H7 (cell line): ENCODE data around the gene GRK4. TPM values are rescaled to one million over a fixed set of nuclear protein-coding genes. Genes with fewer than 3 reads are reported as not detected.
"Not testable (repeated sequence)": the region's sequence is repeated elsewhere in the genome, so short reads cannot be mapped to it uniquely, and the experiment has no call there.

Source experiments
- DNase-seq: peaks from one replicate; pipeline ENCODE4 v3.0.0; 2012
- H3K27me3 ChIP-seq: 2 replicates; pipeline ENCODE4 v1.6.0; 2011; ENCODE audit warnings: mild to moderate bottlenecking, low read length; ENCODE audit not compliant: control insufficient read depth, insufficient read depth
- H3K36me3 ChIP-seq: replicated peaks from 2 replicates; pipeline ENCODE4 v1.5.1; 2011; ENCODE audit warnings: low read length; ENCODE audit not compliant: control insufficient read depth, insufficient read depth
- H3K4me3 ChIP-seq: 2 replicates; pipeline ENCODE4 v1.5.1; 2011; ENCODE audit warnings: low read depth, mild to moderate bottlenecking, control low read depth, low read length, moderate library complexity; ENCODE audit not compliant: insufficient read depth
- total RNA-seq: library from RNA; depleted of rRNA; stranded (reverse); fragments of >200 nt; shearing (Covaris generic); gene quantifications from 2 replicates; pipeline ENCODE4 v1.2.3, GENCODE V29; 2014

GRK4 gene
- total RNA-seq, 1 experiment from 2014 or later = 0.48 TPM

DNA sequence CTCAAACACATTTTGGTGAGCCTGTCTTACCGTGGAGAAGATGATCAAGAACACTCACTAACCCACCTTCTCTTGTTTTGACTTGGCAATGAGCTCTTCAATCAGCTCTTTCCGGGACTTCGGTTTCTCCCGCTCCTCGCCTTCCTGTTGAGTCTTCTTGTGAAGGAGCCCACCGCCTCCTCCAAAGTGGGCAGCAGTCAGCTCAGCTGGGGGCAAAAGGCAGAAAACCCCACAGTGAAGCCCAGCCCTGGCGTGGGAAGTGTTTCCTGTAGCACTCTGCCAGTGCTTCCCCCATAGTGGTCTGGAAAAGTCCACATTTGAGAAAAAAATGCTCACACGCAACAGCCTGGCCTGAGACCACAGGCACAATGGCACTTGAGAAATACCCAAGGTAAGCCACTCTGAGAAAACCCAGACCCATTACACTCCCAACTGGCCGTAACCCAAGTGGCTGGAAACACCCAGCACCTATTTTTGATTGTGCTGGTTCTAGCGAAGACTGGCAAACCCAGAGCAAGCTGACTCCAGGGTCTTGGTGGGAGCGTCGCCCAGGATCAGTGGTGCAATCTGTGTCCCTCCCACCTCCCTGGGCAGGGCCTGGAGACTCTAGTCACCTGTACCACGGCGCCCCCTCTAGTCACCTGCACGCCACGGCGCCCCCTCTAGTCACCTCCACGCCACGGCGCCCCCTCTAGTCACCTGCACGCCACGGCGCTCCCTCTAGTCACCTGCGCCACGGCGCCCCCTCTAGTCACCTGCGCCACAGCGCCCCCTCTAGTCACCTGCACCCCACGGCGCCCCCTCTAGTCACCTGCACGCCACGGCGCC is 8.8 kb upstream of the GRK4 start:
- H3K4me3 ChIP-seq = no peak overlapping the region
- peak; percentile 75 for DNase-seq
- peaks cover 48% of the 10 kb centered on the region for H3K36me3 ChIP-seq
- no peaks in the 10 kb centered on the region for H3K27me3 ChIP-seq

DNA sequence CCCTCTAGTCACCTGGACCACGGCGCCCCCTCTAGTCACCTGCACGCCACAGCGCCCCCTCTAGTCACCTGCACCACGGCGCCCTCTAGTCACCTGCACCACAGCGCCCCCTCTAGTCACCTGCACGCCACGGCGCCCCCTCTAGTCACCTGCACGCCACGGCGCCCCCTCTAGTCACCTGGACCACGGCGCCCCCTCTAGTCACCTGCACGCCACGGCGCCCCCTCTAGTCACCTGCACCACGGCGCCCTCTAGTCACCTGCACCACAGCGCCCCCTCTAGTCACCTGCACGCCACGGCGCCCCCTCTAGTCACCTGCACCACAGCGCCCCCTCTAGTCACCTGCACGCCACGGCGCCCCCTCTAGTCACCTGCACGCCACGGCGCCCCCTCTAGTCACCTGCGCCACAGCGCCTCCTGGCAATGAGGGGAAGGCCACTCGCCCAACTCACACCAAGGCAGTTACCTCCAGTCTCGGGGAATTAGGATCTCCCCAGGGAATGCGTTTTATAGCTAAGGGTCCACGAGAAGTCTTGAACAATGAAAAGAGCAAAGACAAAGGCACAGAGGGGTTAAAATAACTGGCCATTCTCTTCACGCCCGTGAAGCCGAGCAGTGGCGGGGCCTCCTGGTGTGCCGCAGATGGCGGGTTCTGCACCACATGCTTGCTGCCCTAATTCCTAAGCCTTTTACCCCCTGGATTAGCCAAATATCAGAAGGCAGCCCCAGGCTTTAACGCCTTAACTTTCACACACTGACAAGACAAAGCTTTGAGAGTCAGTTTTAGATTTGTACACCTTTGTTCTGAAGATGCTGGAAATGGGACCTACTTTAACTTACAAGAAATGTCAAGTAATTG is 8.0 kb upstream of the GRK4 start:
- not testable (repeated sequence) for H3K4me3 ChIP-seq, DNase-seq, H3K27me3 ChIP-seq
- H3K36me3 ChIP-seq = peaks cover 39% of the 10 kb centered on the region

DNA sequence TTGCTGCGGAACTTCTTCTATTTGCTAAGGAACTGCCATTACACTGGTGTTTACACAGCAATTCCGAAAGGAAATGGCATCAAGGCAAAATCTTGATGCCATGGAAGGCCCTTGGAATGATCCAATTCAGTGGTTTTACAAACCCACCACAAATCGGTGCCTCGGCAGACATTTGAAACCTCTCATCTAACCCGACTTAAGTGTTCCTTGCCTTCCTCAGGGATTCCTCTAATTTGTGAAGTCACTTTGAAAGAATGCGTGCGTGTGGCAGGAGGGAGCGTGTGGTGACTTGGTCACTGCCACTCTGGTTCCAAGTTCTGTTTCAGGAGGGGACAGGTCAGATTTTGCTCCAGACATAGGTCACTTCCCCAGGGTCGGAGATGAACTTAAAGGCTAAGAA is 4.9 kb upstream of the GRK4 start:
- peaks cover 23% of the 10 kb centered on the region for H3K36me3 ChIP-seq

DNA sequence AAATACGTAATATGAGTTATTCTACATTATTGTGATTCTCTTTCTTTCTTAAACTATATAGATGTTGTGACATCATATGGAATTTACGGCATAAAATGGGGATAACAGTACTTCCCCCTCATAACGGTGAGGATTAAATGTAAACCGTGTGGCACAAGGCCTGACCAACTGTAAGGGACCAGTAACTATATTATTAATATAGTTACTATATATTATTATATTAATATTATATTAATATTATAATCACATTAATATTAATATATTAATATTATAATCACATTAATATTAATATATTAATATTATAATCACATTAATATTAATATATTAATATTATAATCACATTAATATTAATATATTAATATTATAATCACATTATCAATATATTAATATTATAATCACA is 2.9 kb upstream of the GRK4 start:
- H3K36me3 ChIP-seq = peaks cover 15% of the 10 kb centered on the region
- not testable (repeated sequence) for H3K27me3 ChIP-seq, DNase-seq, H3K4me3 ChIP-seq

More for the DNA sequence above, 4.9 kb upstream of the GRK4 start:
- no peak for DNase-seq
- no peaks in the 10 kb centered on the region for H3K27me3 ChIP-seq
- H3K4me3 ChIP-seq = no peak overlapping the region

DNA sequence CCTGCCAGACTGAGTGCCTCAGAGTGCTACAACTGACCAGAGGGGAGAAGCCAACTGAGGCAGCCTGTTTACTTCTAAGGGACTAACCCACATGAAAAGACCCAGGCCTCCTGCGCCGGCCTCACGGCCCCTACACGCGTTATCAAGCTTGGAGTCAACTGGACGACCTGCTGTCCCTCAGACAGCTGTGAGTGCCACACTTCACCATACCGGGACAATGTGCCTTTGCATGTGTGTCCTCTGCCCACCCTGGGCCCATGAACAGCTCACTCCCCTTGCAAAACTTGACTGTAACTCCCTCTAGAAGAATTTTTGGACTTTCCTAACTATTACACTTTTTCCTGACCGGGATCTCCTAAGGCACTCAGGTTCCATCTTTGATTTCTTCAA is 2.0 kb upstream of the GRK4 start:
- peaks cover 6% of the 10 kb centered on the region for H3K36me3 ChIP-seq
- H3K4me3 ChIP-seq = no peak overlapping the region
- peaks cover 7% of the 10 kb centered on the region for H3K27me3 ChIP-seq
- DNase-seq = no peak

DNA sequence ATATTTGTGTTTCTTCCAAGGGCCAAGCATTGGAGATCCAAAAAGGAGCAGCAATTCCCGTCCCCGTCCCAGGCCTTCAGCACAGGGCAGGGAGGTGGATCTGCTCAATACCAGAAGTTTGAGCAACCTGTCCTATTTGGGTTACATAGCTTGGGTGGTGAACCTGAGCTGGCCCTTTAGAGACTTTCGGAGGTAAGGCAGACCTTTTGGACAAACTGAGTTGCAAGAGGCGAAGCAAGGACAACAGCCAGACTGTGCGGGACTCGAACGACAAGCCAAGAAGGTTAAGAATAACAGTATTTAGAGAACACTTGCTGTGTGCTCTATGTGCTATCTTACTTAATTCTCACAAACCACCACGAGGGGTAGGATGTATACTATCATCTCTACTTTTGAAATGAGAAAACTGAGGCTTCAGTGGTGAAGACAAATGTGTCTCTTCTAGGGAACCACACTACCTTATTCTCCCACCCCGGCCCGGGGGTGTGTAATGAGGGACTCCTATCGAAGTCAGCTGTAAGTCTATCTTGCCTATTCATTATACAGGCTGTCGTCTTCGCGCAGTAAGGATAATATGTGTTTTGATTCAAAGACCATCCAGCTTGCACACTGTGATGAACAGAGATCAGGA is 1.4 kb upstream of the GRK4 start:
- DNase-seq = peak; percentile 21
- peaks cover 5% of the 10 kb centered on the region for H3K36me3 ChIP-seq
- peaks cover 7% of the 10 kb centered on the region for H3K27me3 ChIP-seq
- H3K4me3 ChIP-seq = peak overlapping the region; percentile 75

DNA sequence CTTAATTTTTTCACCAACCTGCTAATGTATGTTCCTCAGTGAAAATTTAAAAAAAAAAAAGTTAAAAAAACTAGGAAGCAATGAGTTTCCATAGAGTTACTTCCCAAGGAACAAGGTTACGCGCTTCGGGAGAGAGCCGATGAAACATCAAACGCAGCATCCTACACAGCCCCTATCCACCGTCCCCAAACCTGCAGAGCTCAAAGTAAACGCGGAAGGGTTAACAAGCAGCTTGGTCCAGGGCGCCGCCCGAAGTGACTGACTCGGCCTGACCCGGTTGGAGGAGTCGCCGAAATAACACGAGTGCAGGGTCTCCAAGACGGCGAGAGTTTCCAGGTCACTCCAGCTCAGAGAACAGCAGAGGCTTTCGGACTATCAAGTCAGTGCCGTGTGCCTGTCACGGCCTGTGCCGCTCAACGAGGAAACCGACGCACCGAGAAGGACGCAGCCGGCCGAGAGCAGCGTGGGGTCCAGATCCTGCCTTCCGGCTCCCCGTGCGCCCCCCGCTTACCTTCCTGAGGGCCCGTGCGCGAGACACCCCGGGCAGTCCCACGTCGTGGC is 677 bp upstream of the GRK4 start:
- Histone ChIP-seq H3K36me3 (peaks cover 2% of the 10 kb centered on the region; the same call in 1 of the 2 replicates), H3K27me3 (peaks cover 7% of the 10 kb centered on the region), H3K4me3 (peak overlapping the region; percentile 75)
- DNase-seq = peak; percentile 72

DNA sequence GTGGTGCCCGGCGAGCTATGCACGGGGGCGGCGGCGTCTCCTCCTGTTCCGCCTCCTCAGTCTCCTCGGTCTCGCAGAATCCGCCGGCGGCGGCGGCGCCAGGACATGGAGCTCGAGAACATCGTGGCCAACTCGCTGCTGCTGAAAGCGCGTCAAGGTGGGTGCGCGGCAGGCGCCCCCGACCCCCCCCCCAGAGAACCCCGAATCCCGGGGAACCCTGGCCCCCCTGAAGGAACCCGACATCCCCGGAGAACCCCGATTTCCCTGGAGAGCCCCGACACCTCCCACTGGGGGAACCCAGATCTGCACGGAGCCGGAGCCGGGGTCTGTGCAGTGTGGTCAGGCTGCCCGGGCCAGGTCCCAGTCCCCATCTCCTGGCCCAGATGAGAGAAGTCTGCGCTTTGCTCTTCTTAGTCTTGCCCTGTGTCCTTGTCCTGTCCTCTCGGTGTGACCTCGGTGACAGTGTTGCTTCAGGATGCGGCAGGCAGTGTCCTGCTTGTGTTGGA is 648 bp downstream of the GRK4 start:
- Histone ChIP-seq H3K36me3 (no peaks in the 10 kb centered on the region), H3K27me3 (peaks cover 7% of the 10 kb centered on the region), H3K4me3 (peak overlapping the region; percentile 74)
- DNase-seq = peak; percentile 59

DNA sequence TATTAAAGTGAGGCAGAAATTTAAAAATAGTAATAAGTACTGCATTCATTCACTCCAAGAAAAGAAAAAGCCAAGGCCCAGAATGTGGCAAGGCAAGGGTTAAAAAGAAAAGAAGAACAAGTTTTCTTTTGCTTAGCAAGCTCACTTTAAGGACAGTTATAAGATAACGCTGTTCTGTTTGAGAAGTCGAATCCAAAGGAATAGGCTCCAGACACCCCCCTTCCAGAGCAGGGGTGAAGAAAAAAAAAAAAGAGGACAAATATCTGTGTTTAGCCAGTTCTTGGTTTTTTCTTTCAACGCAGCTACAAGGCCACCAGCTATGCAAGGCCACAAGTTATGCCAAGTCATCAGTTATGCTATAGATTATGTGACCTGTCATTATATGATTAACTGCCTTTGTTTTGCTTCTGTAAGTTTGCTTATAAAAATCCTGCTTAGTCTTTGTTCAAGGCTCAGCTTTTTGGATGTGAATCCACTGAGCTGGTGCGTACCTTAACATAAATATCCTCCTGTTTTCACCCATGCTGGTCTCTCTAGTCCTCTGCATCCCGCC is 1.4 kb downstream of the GRK4 start:
- no peak for DNase-seq
- Histone ChIP-seq H3K36me3 (no peaks in the 10 kb centered on the region), H3K4me3 (no peak overlapping the region), H3K27me3 (peaks cover 7% of the 10 kb centered on the region)

DNA sequence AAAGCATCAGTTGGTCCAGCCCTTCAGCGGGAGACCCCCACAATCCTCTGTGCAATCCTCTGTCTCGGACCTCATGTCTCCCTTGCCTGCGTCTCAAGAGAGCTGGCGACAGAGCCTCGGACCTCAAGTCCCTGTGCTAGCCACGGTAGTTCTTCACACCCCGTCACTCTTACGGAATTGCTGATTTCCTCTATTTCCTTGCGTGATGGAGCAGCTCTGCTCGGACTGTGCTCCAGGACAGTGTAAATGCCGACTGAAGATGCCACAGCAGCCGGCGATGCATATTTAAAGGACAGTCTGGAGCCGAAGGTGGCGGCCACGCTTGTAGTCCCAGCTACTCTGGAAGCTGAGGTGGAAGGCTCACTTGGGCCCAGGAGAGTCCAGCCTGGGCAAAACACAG is 1.9 kb downstream of the GRK4 start:
- Histone ChIP-seq H3K27me3 (peaks cover 7% of the 10 kb centered on the region), H3K4me3 (no peak overlapping the region), H3K36me3 (no peaks in the 10 kb centered on the region)
- no peak for DNase-seq

DNA sequence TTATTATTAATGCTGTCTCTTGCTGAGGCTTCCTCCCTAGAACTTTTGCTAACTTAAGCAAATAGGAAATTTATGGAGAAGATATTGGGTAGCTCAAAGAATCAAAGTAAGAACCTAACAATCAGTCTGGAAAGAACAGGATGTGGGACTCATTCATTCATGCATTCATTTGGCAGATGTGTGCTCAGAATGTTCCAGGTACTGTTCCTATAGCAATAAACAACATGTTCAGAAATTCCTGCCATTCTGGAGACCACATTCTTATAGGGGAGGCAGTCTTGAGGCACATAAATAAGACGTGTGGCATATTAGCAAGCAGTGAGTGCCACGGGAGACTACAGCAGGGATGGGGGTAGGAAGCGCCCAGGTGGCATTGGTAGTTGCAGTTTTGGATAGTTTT is 5.0 kb downstream of the GRK4 start:
- Histone ChIP-seq H3K27me3 (peaks cover 7% of the 10 kb centered on the region), H3K4me3 (no peak overlapping the region), H3K36me3 (no peaks in the 10 kb centered on the region)
- no peak for DNase-seq

DNA sequence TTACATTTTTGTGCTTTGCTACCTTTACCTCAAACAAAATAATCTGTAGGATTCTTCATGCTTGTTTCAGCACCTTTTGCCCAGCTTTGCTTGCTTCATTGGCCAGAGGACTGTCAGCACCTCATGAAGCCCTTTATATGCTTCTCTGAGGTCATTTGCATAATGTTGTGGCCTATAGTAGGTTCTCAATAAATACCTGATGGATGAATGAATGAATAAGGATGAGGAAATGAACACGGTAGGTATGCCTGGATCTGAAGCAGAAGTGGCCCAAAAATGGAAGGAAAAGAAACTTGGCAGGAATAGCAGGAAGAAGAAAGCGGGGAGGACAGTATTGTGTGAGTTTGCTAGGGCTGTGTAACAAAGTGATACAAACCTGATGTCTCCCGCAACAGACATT is 7.9 kb downstream of the GRK4 start:
- Histone ChIP-seq H3K36me3 (no peaks in the 10 kb centered on the region), H3K27me3 (no peaks in the 10 kb centered on the region), H3K4me3 (no peak overlapping the region)
- no peak for DNase-seq

DNA sequence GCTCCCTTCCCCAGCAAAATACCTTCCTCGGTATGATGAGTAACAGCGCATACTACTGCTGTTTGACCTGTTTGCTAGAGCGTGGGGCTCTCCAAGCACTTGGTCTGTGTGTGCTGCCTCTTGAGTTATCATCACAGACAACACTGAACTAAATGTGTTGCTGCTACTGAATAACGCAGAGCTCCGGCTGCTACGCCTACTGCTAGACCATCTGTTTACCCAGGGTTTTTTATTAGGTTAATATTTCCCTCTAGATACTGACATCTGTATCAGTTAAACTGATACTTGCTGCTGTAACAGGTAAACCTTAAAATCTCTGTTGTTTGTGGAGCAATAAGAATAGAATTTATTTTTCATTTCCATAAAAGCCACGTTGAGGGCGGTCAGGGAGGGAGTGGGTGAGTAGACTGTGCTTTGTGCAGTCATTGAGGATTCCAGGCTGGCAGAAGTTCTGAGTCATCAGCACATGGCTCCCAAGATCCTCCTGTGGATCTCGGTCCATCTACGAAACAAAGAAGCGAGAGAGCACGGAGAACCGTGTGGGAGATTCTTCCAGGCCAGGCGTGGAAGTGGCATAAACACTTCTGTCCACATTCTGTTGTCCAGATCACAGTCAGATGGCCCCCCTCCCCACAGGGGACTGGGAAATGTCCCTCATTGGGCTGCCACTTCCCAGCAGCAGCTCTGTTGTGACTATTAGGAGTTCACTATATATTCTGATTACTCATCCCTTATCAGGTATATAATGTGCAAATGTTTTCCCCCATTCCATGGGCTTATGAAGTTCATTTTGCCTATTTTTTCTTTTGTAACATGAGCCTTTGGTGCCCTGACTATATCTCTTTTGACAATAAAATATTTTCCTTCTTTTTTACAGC is 14.1 kb downstream of the GRK4 start:
- DNase-seq = no peak
- Histone ChIP-seq H3K36me3 (no peaks in the 10 kb centered on the region), H3K4me3 (no peak overlapping the region), H3K27me3 (no peaks in the 10 kb centered on the region)
